Myocyte (in vitro differentiated cells): ENCODE measurements around the gene TLCD5. TPM values are rescaled to one million over a fixed set of nuclear protein-coding genes. Genes with fewer than 3 reads are reported as not detected.

Experiments used
- DNase-seq: peaks from one replicate; pipeline ENCODE4 v3.0.0-alpha.2; 2012; ENCODE audit warnings: low read depth
- total RNA-seq: library from RNA; depleted of rRNA; stranded (reverse); fragments of >200 nt; gene quantifications from 2 replicates; pipeline ENCODE4 v1.2.3, GENCODE V29; 2014

Gene TLCD5
- total RNA-seq, 1 donor from 2014 or later: 24.2 TPM

- DNase-seq: no peak
These were observed 17.6 kb upstream of the TLCD5 start for GRCh38 chr11:120307476-120307875.

GRCh38 chr11:120308081-120308480 lies 17.0 kb upstream of the TLCD5 start:
- no peak for DNase-seq

- no peak for DNase-seq
These were observed 14.2 kb upstream of the TLCD5 start for GRCh38 chr11:120310870-120311269.

GRCh38 chr11:120314861-120315260 lies 10.2 kb upstream of the TLCD5 start:
- DNase-seq: no peak

- DNase-seq: peak; percentile 45
These were observed 8.0 kb upstream of the TLCD5 start for GRCh38 chr11:120316880-120317688.

GRCh38 chr11:120317689-120318480 lies 7.2 kb upstream of the TLCD5 start:
- DNase-seq: no peak

- no peak for DNase-seq
These were observed 6.2 kb upstream of the TLCD5 start for GRCh38 chr11:120318906-120319305.

- DNase-seq: peak; percentile 57
These were observed 1.1 kb downstream of the TLCD5 start for GRCh38 chr11:120326228-120326627.

GRCh38 chr11:120326845-120327281 lies 1.8 kb downstream of the TLCD5 start:
- DNase-seq: peak; percentile 69

- DNase-seq: no peak
These were observed 2.2 kb downstream of the TLCD5 start for GRCh38 chr11:120327311-120327710.

- DNase-seq: no peak
These were observed 4.5 kb downstream of the TLCD5 start for GRCh38 chr11:120329556-120329955.

- DNase-seq: no peak
These were observed 4.9 kb downstream of the TLCD5 start for GRCh38 chr11:120330045-120330444.

- peak; percentile 63 for DNase-seq
These were observed 6.3 kb downstream of the TLCD5 start for GRCh38 chr11:120331301-120331996.

GRCh38 chr11:120332822-120333716 lies 8.0 kb downstream of the TLCD5 start:
- DNase-seq: peak; percentile 46

- DNase-seq: peak; percentile 72
These were observed 8.7 kb downstream of the TLCD5 start for GRCh38 chr11:120333801-120334200.

- peak; percentile 14 for DNase-seq
These were observed 9.2 kb downstream of the TLCD5 start for GRCh38 chr11:120334332-120334731.

GRCh38 chr11:120334894-120335462 lies 9.9 kb downstream of the TLCD5 start:
- peak; percentile 93 for DNase-seq

GRCh38 chr11:120335556-120335907 lies 10.4 kb downstream of the TLCD5 start:
- no peak for DNase-seq

- peak; percentile 98 for DNase-seq
These were observed 11.0 kb downstream of the TLCD5 start, which contains the start of gene ARHGEF12 for GRCh38 chr11:120335908-120336640. ARHGEF12 (plus strand) TSS chr11:120336413; CDS start chr11:120337244, 831 bp downstream.
